Parathyroid adenoma (tissue), 2 donors: Measurements from ENCODE around the gene ANKS1A.

Experiments used
- H2AFZ ChIP-seq: fragments of 300-600 bp; sonication (generic); one replicate; pipeline ENCODE4 v1.7.0; 2017; ENCODE audit warnings: antibody characterized with exemption, mild to moderate bottlenecking
- H3K27ac ChIP-seq: fragments of 300-600 bp; sonication (generic); one replicate; pipeline ENCODE4 v1.7.0; 2017
- H3K27me3 ChIP-seq: fragments of 300-600 bp; sonication (generic); one replicate; pipeline ENCODE4 v1.7.0; 2017; ENCODE audit warnings: low read length; ENCODE audit not compliant: control insufficient read depth, insufficient read depth
- H3K36me3 ChIP-seq: fragments of 300-600 bp; sonication (generic); one replicate; pipeline ENCODE4 v1.7.0; 2017; ENCODE audit warnings: low read length; ENCODE audit not compliant: control insufficient read depth, insufficient read depth
- H3K4me1 ChIP-seq: fragments of 300-600 bp; sonication (generic); one replicate; pipeline ENCODE4 v1.7.0; 2017; ENCODE audit warnings: control low read depth
- H3K4me2 ChIP-seq: fragments of 300-600 bp; sonication (generic); one replicate; pipeline ENCODE4 v1.7.0; 2017; ENCODE audit warnings: low read length
- H3K4me3 ChIP-seq: fragments of 300-600 bp; sonication (generic); one replicate; pipeline ENCODE4 v1.7.0; 2017; ENCODE audit warnings: low read depth, low read length
- H3K79me2 ChIP-seq: fragments of 300-600 bp; sonication (generic); one replicate; pipeline ENCODE4 v1.7.0; 2017; ENCODE audit warnings: control low read depth
- H3K9ac ChIP-seq: fragments of 300-600 bp; sonication (generic); one replicate; pipeline ENCODE4 v1.7.0; 2017; ENCODE audit warnings: mild to moderate bottlenecking
- H3K9me3 ChIP-seq: fragments of 300-600 bp; sonication (generic); one replicate; pipeline ENCODE4 v1.7.0; 2017; ENCODE audit warnings: low read length; ENCODE audit not compliant: control insufficient read depth
- TF ChIP-seq, protein P1 (sequence below): fragments of 300-600 bp; sonication (generic); IDR thresholded peaks from one replicate; pipeline ENCODE4 v1.7.0; 2017; ENCODE audit warnings: antibody characterized with exemption, mild to moderate bottlenecking
- donor health status: primary hyperparathyroidism.

Gene ANKS1A

GRCh38 chr6:34852406-34853085, 36.5 kb upstream of the ANKS1A start:
- H3K4me1 ChIP-seq: no peaks in the 10 kb centered on the region

DNA sequence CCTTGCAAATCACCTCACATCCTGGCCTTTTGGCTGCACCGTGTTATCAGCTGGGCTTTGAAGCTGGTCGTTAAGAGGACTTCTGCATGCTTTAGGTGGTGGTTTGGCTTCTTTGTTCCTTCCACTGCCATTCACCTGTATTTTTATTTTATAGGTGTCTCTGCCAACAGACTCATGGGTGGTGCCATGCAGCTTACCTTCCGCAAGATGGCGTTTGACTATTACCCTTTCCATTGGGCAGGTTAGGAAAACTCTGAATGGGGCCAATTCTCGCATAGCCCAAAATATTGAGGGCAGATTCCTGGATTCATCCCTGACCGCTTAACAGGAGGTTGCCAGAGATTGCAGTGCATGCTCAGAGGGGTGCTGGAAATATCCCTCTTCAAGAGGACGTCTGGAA, 33.6 kb upstream of the ANKS1A start:
- Histone ChIP-seq H3K79me2 (peaks cover 2% of the 10 kb centered on the region), H3K27me3 (no peaks in the 10 kb centered on the region), H3K36me3 (no peaks in the 10 kb centered on the region), H2AFZ (no peak overlapping the region), H3K4me1 (no peaks in the 10 kb centered on the region), H3K9me3 (no peaks in the 10 kb centered on the region), H3K4me3 (no peak overlapping the region), H3K27ac (no peak overlapping the region), H3K4me2 (no peak overlapping the region), H3K9ac (no peak overlapping the region)
- TF ChIP-seq, protein P1, sequence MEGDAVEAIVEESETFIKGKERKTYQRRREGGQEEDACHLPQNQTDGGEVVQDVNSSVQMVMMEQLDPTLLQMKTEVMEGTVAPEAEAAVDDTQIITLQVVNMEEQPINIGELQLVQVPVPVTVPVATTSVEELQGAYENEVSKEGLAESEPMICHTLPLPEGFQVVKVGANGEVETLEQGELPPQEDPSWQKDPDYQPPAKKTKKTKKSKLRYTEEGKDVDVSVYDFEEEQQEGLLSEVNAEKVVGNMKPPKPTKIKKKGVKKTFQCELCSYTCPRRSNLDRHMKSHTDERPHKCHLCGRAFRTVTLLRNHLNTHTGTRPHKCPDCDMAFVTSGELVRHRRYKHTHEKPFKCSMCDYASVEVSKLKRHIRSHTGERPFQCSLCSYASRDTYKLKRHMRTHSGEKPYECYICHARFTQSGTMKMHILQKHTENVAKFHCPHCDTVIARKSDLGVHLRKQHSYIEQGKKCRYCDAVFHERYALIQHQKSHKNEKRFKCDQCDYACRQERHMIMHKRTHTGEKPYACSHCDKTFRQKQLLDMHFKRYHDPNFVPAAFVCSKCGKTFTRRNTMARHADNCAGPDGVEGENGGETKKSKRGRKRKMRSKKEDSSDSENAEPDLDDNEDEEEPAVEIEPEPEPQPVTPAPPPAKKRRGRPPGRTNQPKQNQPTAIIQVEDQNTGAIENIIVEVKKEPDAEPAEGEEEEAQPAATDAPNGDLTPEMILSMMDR: no peak

More at GRCh38 chr6:34852406-34853085, 36.5 kb upstream of the ANKS1A start:
- no peaks in the 10 kb centered on the region for H3K9me3 ChIP-seq
- H3K9ac ChIP-seq: no peak overlapping the region
- no peak overlapping the region for H2AFZ ChIP-seq
- H3K4me3 ChIP-seq: no peak overlapping the region
- H3K36me3 ChIP-seq: no peaks in the 10 kb centered on the region
- no peak overlapping the region for H3K4me2 ChIP-seq
- peaks cover 4% of the 10 kb centered on the region for H3K79me2 ChIP-seq
- no peak overlapping the region for H3K27ac ChIP-seq
- TF ChIP-seq, protein P1: no peak
- H3K27me3 ChIP-seq: no peaks in the 10 kb centered on the region

DNA sequence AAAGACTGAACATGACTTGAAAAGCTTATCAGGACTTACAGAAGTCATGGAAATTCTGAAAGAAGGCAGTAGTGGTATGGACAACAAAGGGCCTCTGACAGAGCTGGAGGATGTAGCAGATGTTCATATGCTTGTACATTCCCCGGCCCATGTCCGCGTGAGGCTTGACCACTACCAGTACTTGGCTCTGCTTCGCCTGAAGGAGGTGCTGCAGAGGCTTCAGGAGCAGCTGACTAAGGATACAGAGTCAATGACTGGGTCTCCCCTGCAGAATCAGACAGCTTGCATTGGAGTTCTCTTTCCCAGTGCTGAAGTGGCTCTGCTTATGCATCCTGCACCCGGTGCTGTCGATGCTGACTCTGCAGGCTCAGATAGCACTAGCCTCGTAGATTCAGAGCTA, 30.4 kb upstream of the ANKS1A start:
- H3K27ac ChIP-seq: no peak overlapping the region
- no peak overlapping the region for H3K4me2 ChIP-seq
- H3K4me1 ChIP-seq: no peaks in the 10 kb centered on the region
- no peaks in the 10 kb centered on the region for H3K79me2 ChIP-seq
- H3K9me3 ChIP-seq: no peaks in the 10 kb centered on the region
- H3K36me3 ChIP-seq: no peaks in the 10 kb centered on the region
- H2AFZ ChIP-seq: no peak overlapping the region
- H3K9ac ChIP-seq: no peak overlapping the region
- no peak overlapping the region for H3K4me3 ChIP-seq
- TF ChIP-seq, protein P1: no peak
- no peaks in the 10 kb centered on the region for H3K27me3 ChIP-seq

- Histone ChIP-seq H3K27ac (no peak overlapping the region), H3K79me2 (no peaks in the 10 kb centered on the region), H3K4me1 (no peaks in the 10 kb centered on the region), H3K4me3 (no peak overlapping the region), H2AFZ (no peak overlapping the region), H3K9me3 (no peaks in the 10 kb centered on the region), H3K9ac (no peak overlapping the region), H3K4me2 (no peak overlapping the region), H3K36me3 (no peaks in the 10 kb centered on the region), H3K27me3 (no peaks in the 10 kb centered on the region)
- TF ChIP-seq, protein P1: no peak
These were observed 29.1 kb upstream of the ANKS1A start for GRCh38 chr6:34859951-34860350.

DNA sequence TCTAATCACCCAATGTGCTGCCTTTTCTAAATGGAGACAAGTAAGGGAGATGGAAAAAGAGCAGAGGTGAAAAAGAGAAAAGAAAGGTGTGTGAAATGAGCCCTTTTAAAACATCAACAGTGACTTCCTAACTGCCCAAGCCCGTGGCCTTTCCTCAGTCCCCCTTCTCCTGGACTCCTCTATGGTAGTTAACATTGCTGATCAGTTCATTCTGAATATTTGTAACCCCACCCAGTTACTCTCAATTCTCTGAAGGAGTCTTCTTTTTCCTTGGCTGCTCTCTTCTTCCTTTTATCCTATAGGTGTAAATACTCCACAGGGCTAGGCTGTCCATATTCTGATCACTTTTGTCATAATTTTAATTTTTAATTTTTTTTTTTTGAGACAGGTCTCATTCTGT, 28.3 kb upstream of the ANKS1A start:
- Histone ChIP-seq H3K9me3 (no peaks in the 10 kb centered on the region), H3K4me3 (no peak overlapping the region), H3K27me3 (no peaks in the 10 kb centered on the region), H3K4me2 (no peak overlapping the region), H3K79me2 (no peaks in the 10 kb centered on the region), H3K9ac (no peak overlapping the region), H3K27ac (no peak overlapping the region), H3K4me1 (no peaks in the 10 kb centered on the region), H3K36me3 (no peaks in the 10 kb centered on the region), H2AFZ (no peak overlapping the region)
- TF ChIP-seq, protein P1: no peak
